ENCODE data around the gene APP.

DNA sequence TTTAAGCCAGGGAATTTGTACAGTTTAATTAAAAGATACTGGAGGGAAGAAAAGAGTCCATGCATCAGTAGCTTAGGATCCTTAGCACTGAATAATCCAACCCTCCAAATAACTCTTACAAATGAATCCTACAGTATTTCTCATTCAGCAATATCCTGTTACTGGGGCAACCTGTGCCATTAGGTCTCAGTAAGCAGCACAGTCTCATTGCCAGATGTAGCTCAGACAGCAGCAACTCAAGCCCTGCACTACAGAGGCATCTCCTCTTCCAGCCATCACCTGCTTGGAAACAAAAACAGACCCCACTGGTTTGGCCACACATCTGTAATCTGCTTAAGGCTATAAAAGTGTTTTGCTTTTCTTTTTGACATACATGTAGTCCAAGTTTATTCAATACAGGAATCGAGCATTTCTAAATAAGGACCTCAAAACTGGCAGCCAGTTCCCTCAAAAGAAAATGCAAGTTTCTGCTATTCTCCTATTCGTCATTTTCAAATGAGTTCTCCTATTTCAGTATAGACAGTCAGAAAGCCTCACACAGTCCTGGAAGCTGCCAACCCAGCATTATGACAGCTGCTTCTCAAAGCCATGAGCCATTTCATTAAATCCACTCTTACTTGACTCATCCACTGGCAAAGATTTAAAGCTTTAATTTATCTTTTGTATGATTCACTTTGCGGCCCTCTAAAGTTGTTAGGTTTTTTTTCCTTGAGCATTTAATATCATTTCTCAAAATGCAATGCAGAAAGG, 129.0 kb downstream of the APP start:
- TF ChIP-seq POLR2A (IDR thresholded peaks at IDR 0.05): no peak
- TF ChIP-seq, protein P1, sequence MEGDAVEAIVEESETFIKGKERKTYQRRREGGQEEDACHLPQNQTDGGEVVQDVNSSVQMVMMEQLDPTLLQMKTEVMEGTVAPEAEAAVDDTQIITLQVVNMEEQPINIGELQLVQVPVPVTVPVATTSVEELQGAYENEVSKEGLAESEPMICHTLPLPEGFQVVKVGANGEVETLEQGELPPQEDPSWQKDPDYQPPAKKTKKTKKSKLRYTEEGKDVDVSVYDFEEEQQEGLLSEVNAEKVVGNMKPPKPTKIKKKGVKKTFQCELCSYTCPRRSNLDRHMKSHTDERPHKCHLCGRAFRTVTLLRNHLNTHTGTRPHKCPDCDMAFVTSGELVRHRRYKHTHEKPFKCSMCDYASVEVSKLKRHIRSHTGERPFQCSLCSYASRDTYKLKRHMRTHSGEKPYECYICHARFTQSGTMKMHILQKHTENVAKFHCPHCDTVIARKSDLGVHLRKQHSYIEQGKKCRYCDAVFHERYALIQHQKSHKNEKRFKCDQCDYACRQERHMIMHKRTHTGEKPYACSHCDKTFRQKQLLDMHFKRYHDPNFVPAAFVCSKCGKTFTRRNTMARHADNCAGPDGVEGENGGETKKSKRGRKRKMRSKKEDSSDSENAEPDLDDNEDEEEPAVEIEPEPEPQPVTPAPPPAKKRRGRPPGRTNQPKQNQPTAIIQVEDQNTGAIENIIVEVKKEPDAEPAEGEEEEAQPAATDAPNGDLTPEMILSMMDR (IDR thresholded peaks at IDR 0.05): no peak
- TF ChIP-seq POLR2AphosphoS5 (IDR thresholded peaks at IDR 0.05): no peak
- no peak for TF ChIP-seq EP300 (IDR thresholded peaks at IDR 0.05)
